ENCODE measurements around the gene GNA12. TPM values are rescaled to one million over a fixed set of nuclear protein-coding genes. Genes with fewer than 3 reads are reported as not detected.

GNA12 gene
- total and polyA plus RNA-seq, 9 of the 15 experiments (the other 6 are each of a cell fraction or from before 2014, with no cell fraction given): 0.65 to 32.7 (median 9.6) TPM

DNA sequence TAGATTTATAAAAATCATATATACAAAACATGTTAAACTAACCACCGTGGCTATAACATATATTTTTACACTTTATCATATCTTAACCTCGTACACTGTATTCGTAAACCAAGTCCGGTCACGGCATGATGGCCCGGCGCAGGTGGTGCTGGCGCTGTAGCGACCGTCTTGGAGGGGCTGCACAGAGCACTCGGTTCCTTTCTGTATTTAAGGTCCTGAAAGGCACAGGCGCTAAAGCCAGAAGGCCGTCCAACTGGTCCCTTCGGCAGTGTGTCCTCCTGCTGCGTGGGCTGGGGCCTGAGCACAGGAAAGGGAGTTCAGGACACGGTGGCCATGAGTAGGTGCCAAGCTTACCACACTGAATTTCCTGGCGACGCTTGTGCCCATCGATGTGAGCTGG, 122.3 kb downstream of the GNA12 start:
- BruUV-seq (replicated peaks): no TSS peak
- ChIA-PET CTCF (ENCODE audit: low intra/inter-chr PET ratio) (no interaction called here), POLR2A (no interaction called here)
- Histone ChIP-seq H3K9ac (ENCODE audit: insufficient read depth in 1 of 2, low read depth in 2 of 2, low read length in 2 of 2) (peak overlapping the region in 1 of 2 experiments; percentile 20; a peak in 1 of 4 replicates), H3K79me2 (ENCODE audit: control insufficient read depth, insufficient read depth, low read length) (no peaks in the 10 kb centered on the region), H3K27ac (ENCODE audit: extremely low read depth, low read depth, low read length) (no peak overlapping the region), H4K20me1 (replicated peaks; ENCODE audit: control insufficient read depth, insufficient read depth, low read length) (no peaks in the 10 kb centered on the region), H3K4me2 (ENCODE audit: insufficient read depth, low read length) (no peak overlapping the region), H3K36me3 (ENCODE audit: control insufficient read depth, insufficient read depth, low read length) (no peaks in the 10 kb centered on the region; the same call in 2 of the 3 replicates), H3K4me1 (replicated peaks in 1 of 2; ENCODE audit: control insufficient read depth in 2 of 2, insufficient read depth in 2 of 2, low read length in 2 of 2) (peaks cover 19 to 46% of the 10 kb centered on the region in 2 experiments), H3K4me3 (no peak overlapping the region), H2AFZ (ENCODE audit: low read depth, low read length) (no peak overlapping the region), H3K27me3 (ENCODE audit: control insufficient read depth in 2 of 2, insufficient read depth in 2 of 2, low read length in 2 of 2) (no peaks in the 10 kb centered on the region), H3K9me3 (replicated peaks; ENCODE audit: control insufficient read depth, insufficient read depth, low read depth, low read length) (no peaks in the 10 kb centered on the region), H3K9me1 (ENCODE audit: control insufficient read depth, insufficient read depth, low read length) (no peaks in the 10 kb centered on the region)
- FAIRE-seq (no peak), DNase-seq (ENCODE audit: extremely low read depth in 1 of 4, low spot score in 3 of 4) (no peak), ATAC-seq (no peak)
- WGBS (ENCODE audit: insufficient coverage, low coverage, missing lambda C conversion rate): 86% methylated on average over 17 of the region's 19 CpGs
- TF ChIP-seq CC2D1A (IDR thresholded peaks at IDR 0.05) (no peak), ZNF133 (CRISPR knock-in tag; IDR thresholded peaks at IDR 0.05) (no peak), TAF7 (tag; IDR thresholded peaks at IDR 0.05) (no peak), STAT5B (CRISPR knock-in tag; IDR thresholded peaks at IDR 0.05) (no peak), PTRF (tag; IDR thresholded peaks at IDR 0.05) (no peak), ELF1 (tag; IDR thresholded peaks at IDR 0.05) (no peak), MTA2 (IDR thresholded peaks at IDR 0.05; ENCODE audit: low read depth) (no peak), U2AF1 (optimal IDR thresholded peaks at IDR 0.05; ENCODE audit: low read depth, low read length) (no peak), ZNF232 (CRISPR knock-in tag; IDR thresholded peaks at IDR 0.05) (no peak), NR2F6 (CRISPR knock-in tag; IDR thresholded peaks at IDR 0.05) (no peak), HDAC2 (IDR thresholded peaks at IDR 0.05) (no peak)
- TF ChIP-seq, protein P1, sequence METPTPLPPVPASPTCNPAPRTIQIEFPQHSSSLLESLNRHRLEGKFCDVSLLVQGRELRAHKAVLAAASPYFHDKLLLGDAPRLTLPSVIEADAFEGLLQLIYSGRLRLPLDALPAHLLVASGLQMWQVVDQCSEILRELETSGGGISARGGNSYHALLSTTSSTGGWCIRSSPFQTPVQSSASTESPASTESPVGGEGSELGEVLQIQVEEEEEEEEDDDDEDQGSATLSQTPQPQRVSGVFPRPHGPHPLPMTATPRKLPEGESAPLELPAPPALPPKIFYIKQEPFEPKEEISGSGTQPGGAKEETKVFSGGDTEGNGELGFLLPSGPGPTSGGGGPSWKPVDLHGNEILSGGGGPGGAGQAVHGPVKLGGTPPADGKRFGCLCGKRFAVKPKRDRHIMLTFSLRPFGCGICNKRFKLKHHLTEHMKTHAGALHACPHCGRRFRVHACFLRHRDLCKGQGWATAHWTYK (CRISPR knock-in tag; IDR thresholded peaks at IDR 0.05): no peak
- TF ChIP-seq, protein P2, sequence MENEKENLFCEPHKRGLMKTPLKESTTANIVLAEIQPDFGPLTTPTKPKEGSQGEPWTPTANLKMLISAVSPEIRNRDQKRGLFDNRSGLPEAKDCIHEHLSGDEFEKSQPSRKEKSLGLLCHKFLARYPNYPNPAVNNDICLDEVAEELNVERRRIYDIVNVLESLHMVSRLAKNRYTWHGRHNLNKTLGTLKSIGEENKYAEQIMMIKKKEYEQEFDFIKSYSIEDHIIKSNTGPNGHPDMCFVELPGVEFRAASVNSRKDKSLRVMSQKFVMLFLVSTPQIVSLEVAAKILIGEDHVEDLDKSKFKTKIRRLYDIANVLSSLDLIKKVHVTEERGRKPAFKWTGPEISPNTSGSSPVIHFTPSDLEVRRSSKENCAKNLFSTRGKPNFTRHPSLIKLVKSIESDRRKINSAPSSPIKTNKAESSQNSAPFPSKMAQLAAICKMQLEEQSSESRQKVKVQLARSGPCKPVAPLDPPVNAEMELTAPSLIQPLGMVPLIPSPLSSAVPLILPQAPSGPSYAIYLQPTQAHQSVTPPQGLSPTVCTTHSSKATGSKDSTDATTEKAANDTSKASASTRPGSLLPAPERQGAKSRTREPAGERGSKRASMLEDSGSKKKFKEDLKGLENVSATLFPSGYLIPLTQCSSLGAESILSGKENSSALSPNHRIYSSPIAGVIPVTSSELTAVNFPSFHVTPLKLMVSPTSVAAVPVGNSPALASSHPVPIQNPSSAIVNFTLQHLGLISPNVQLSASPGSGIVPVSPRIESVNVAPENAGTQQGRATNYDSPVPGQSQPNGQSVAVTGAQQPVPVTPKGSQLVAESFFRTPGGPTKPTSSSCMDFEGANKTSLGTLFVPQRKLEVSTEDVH (IDR thresholded peaks at IDR 0.05; ENCODE audit: low read depth, partially characterized antibody): no peak
- intact Hi-C loops (cut with micrococcal nuclease) (no loop called here), in situ Hi-C loops (cut with MboI) (no loop called here)

Measured in K562 (cell line).